GM19372 (cell line): ENCODE data around the gene FOXP4.

Experiments used
- ATAC-seq: cut with Tn5 transposase; IDR thresholded peaks from one replicate; pipeline ENCODE4 v1.9.1; 2021; ENCODE audit warnings: mild to moderate bottlenecking, low read depth, moderate library complexity; ENCODE audit not compliant: unreplicated experiment

FOXP4 gene

GRCh38 chr6:41580690-41581089 is 34.5 kb downstream of the FOXP4 start:
- no peak for ATAC-seq

GRCh38 chr6:41581381-41581991 is 35.3 kb downstream of the FOXP4 start:
- no peak for ATAC-seq

GRCh38 chr6:41582540-41582939 is 36.4 kb downstream of the FOXP4 start:
- ATAC-seq: no peak

GRCh38 chr6:41583565-41583964 is 37.4 kb downstream of the FOXP4 start:
- no peak for ATAC-seq

GRCh38 chr6:41584205-41584604 is 38.0 kb downstream of the FOXP4 start:
- ATAC-seq: no peak

- no peak for ATAC-seq
Measured at GRCh38 chr6:41584668-41585205, 38.6 kb downstream of the FOXP4 start.

DNA sequence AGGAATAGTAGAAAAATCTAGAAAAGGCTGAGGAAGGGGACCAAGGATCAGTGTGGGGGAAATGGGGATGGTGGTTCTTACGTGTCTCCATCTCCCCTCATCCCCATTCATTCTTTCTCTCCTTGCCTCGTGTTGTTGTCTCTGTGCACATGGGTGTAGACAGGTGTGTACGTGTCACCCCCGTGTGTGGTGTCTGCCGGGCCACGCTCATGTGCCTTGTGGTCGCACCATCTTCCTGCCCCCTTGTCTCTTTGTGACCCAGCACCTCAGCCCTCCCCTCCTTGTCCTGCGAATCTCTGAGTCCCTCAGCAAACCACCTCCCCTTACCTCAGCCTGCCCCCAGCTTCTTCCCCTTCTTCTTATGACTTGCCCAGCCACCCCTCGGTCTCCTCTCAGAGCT is 39.4 kb downstream of the FOXP4 start:
- ATAC-seq: no peak

- no peak for ATAC-seq
Measured at GRCh38 chr6:41586252-41587007, 40.2 kb downstream of the FOXP4 start.

GRCh38 chr6:41587131-41587879 is 41.1 kb downstream of the FOXP4 start:
- ATAC-seq: no peak

GRCh38 chr6:41588111-41588510 is 41.9 kb downstream of the FOXP4 start:
- no peak for ATAC-seq

DNA sequence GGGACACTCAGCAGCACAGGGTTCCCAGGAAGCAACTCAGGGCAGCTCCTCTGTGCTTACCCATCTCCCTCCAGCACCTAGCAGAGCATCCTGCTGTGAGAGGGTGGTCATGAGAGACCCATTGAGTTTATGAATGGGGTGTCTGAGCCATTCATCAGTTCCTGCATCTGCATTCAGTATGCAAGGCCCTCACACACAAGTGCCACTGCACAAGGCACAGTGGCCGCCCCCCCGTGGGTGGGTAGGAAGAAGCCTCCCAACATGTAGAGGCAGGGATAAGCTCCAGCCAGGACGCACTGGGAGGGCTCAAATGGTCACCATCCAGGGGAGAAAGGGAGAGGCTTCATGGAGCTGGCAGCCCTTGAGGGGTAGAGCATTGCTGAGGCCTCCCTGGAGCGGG is 43.0 kb downstream of the FOXP4 start:
- ATAC-seq: no peak

GRCh38 chr6:41589636-41590622 is 43.7 kb downstream of the FOXP4 start:
- no peak for ATAC-seq

DNA sequence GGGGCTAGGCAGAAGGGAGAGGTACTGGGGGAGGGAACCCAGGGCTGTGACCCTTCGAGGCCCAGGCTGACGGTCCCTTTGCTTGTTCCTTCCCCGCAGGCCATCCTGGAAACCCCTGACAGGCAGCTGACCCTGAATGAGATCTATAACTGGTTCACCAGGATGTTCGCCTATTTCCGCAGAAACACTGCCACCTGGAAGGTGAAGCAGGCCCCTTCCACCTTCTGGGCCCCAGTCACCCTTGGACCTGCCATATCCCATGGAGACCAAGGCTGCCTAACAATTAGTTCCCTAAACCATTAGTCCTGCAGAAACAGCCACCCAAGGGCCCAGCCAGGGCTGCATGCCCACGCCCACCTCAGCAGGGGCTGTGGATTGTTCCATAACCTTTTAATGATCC is 44.9 kb downstream of the FOXP4 start:
- no peak for ATAC-seq

- ATAC-seq: no peak
Measured at GRCh38 chr6:41591859-41592502, 45.8 kb downstream of the FOXP4 start.

GRCh38 chr6:41593406-41593805 is 47.2 kb downstream of the FOXP4 start:
- ATAC-seq: no peak

GRCh38 chr6:41593839-41594238 is 47.7 kb downstream of the FOXP4 start:
- no peak for ATAC-seq

DNA sequence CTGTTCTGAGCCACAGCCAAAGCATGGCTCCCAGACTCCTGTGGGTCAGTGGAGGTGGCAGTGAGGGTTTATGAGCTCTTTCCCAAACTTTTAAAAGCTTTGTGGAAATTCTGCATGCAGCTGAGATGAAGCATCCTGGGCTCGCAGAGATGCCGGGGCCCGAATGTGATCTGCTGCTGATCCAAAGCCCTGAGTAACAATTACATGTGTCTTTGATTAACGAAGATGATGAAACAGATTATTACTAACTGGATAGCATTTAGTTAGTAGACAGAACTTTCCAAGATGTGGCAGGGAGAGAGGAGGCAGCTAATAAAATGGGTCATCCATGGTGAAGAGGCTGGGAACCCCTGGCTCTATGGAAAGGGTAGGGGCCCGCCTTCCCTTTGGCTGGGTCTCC is 48.1 kb downstream of the FOXP4 start:
- ATAC-seq: no peak

- no peak for ATAC-seq
Measured at GRCh38 chr6:41594766-41595165, 48.6 kb downstream of the FOXP4 start.

DNA sequence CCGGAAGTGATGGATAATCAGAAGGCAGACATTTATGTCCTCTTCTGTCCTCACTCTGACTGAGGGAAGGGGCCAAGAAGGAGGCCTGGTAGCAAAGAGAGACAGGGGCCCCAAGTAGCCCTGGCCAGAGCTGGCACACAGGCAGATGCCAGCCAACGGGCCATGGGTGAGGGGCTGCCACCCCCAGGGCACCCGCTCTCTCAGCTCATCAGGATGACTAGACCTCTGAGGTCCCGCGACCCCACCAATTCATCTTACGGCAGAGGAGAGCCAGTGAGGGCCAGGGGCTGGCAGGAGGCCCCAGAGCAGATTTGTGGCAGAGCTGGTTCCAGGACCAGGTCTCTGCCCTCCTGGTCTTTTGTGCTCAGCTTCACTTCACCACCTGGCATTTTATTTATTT is 49.0 kb downstream of the FOXP4 start:
- ATAC-seq: no peak
